COR-L47 (cell line): ENCODE results near the gene PRR18.

Experiments used
- DNase-seq: peaks from one replicate; lab custom pipeline; 2025; lab: John Stamatoyannopoulos, UW

Gene PRR18

GRCh38 chr6:166275714-166276166 lies 32.5 kb downstream of the PRR18 start:
- no peak for DNase-seq

GRCh38 chr6:166274739-166275370 lies 33.3 kb downstream of the PRR18 start:
- DNase-seq = no peak

GRCh38 chr6:166274163-166274562 lies 34.0 kb downstream of the PRR18 start:
- DNase-seq = no peak

- DNase-seq = no peak
Observed at GRCh38 chr6:166271376-166271765, 36.8 kb downstream of the PRR18 start.

GRCh38 chr6:166270706-166271375 lies 37.4 kb downstream of the PRR18 start:
- DNase-seq = no peak

- no peak for DNase-seq
Observed at GRCh38 chr6:166269301-166270039, 38.7 kb downstream of the PRR18 start.

- no peak for DNase-seq
Observed at GRCh38 chr6:166268431-166268830, 39.8 kb downstream of the PRR18 start.

- no peak for DNase-seq
Observed at GRCh38 chr6:166267526-166267925, 40.7 kb downstream of the PRR18 start.

- no peak for DNase-seq
Observed at GRCh38 chr6:166266336-166266735, 41.9 kb downstream of the PRR18 start.

GRCh38 chr6:166262743-166263515 lies 45.3 kb downstream of the PRR18 start:
- DNase-seq = no peak

- no peak for DNase-seq
Observed at GRCh38 chr6:166259296-166259977, 48.8 kb downstream of the PRR18 start.

- no peak for DNase-seq
Observed at GRCh38 chr6:166258854-166259276, 49.3 kb downstream of the PRR18 start.

GRCh38 chr6:166257911-166258318 lies 50.3 kb downstream of the PRR18 start:
- DNase-seq = no peak
